ENCODE data around the gene STX18.

DNA sequence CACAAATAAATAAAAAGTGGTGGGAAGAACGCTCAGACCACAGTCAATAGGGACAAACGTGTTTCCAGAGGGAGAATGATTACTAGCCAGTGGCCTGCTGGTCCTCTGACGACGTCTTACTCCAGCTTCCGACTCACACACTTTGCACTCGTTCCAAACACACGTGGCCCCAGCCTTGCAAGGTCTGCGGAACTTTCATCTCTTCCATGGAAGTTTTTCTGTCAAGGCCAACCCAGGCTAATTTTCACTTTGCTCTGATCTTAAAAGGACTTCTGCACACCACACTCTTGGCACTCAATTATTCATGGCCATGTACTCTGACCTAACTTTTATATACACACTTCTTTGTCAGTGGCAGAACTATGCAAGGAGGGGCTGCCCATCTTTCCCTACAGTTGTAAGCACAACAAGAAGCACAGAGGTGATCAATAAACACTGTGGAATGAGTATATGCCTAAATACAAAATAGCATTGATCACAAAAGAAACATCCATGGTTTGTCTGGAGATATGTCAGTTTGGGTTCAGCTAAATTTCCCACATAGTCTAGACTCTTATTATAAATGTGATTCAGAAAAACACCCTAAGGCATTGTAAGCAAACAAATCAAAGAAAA, 69.4 kb downstream of the STX18 start:
- TF ChIP-seq POLR2A (IDR thresholded peaks at IDR 0.05) = no peak
- TF ChIP-seq, protein P1, sequence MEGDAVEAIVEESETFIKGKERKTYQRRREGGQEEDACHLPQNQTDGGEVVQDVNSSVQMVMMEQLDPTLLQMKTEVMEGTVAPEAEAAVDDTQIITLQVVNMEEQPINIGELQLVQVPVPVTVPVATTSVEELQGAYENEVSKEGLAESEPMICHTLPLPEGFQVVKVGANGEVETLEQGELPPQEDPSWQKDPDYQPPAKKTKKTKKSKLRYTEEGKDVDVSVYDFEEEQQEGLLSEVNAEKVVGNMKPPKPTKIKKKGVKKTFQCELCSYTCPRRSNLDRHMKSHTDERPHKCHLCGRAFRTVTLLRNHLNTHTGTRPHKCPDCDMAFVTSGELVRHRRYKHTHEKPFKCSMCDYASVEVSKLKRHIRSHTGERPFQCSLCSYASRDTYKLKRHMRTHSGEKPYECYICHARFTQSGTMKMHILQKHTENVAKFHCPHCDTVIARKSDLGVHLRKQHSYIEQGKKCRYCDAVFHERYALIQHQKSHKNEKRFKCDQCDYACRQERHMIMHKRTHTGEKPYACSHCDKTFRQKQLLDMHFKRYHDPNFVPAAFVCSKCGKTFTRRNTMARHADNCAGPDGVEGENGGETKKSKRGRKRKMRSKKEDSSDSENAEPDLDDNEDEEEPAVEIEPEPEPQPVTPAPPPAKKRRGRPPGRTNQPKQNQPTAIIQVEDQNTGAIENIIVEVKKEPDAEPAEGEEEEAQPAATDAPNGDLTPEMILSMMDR (IDR thresholded peaks at IDR 0.05) = no peak
- TF ChIP-seq POLR2AphosphoS5 (IDR thresholded peaks at IDR 0.05; ENCODE audit: insufficient read depth in 1 of 2, low read depth in 1 of 2) = no peak
